OCI-LY7 (cell line): ENCODE data around the gene MCCC1. TPM values are rescaled to one million over a fixed set of nuclear protein-coding genes. Genes with fewer than 3 reads are reported as not detected.
A peak's percentile ranks its signal among the peaks of the same experiment; 100 is the strongest.

ENCODE experiments used
- BruUV-seq: library from RNA; stranded (reverse); fragments of 400-500 nt; replicated peaks from 2 replicates; lab custom pipeline; 2021; lab: Mats Ljungman, UMichigan
- CTCF ChIA-PET: fragments of 300-600 bp; sonication (Branson Sonifier 250); formaldehyde crosslinking; loops from one replicate; lab custom pipeline; 2022; ENCODE audit warnings: antibody characterized with exemption; ENCODE audit not compliant: unreplicated experiment; lab: Charles Lee
- POLR2A ChIA-PET: fragments of 300-600 bp; sonication (Branson Sonifier 250); formaldehyde crosslinking; loops from one replicate; lab custom pipeline; 2022; ENCODE audit warnings: antibody characterized with exemption; lab: Charles Lee
- DNase-seq: peaks from one replicate; pipeline ENCODE4 v3.0.0-alpha.2; 2015; ENCODE audit warnings: low spot score
- H2AFZ ChIP-seq: fragments of 200-600 bp; sonication (generic), shearing (Covaris generic); 2 replicates; pipeline ENCODE4 v1.6.1; 2014; ENCODE audit warnings: mild to moderate bottlenecking, antibody characterized with exemption, low read length, moderate library complexity
- H3K27ac ChIP-seq: fragments of 200-600 bp; sonication (generic); 2 replicates; pipeline ENCODE4 v1.5.1; 2014; ENCODE audit warnings: mixed run types, low read depth, mild to moderate bottlenecking, moderate library complexity, low read length, inconsistent platforms; ENCODE audit not compliant: poor library complexity, severe bottlenecking
- H3K36me3 ChIP-seq: fragments of 200-600 bp; sonication (generic); 2 replicates; pipeline ENCODE4 v1.6.1; 2014; ENCODE audit warnings: mild to moderate bottlenecking, antibody characterized with exemption, low read length, moderate library complexity, mixed read lengths; ENCODE audit not compliant: insufficient read depth
- H3K4me1 ChIP-seq: fragments of 200-600 bp; sonication (generic); 2 replicates; pipeline ENCODE4 v1.5.1; 2014; ENCODE audit warnings: mild to moderate bottlenecking, low read length; ENCODE audit not compliant: insufficient read depth, poor library complexity, severe bottlenecking
- H3K4me2 ChIP-seq: fragments of 200-600 bp; sonication (generic); 2 replicates; pipeline ENCODE4 v1.6.1; 2014; ENCODE audit warnings: mild to moderate bottlenecking, low read length
- H3K4me3 ChIP-seq: fragments of 200-600 bp; sonication (generic); 2 replicates; pipeline ENCODE4 v1.5.1; 2014; ENCODE audit warnings: mild to moderate bottlenecking, low read depth, low read length; ENCODE audit not compliant: poor library complexity, severe bottlenecking
- H3K79me2 ChIP-seq: fragments of 200-600 bp; sonication (generic); 2 replicates; pipeline ENCODE4 v1.6.1; 2016; ENCODE audit warnings: low read depth, mild to moderate bottlenecking, low read length, moderate library complexity, mixed read lengths; ENCODE audit not compliant: insufficient read depth
- H3K9me2 ChIP-seq: fragments of 200-600 bp; sonication (generic); 2 replicates; pipeline ENCODE4 v1.6.1; 2016; ENCODE audit warnings: mild to moderate bottlenecking, low read length, mixed read lengths; ENCODE audit not compliant: insufficient read depth
- H3K9me3 ChIP-seq: fragments of 200-600 bp; sonication (generic); 2 replicates; pipeline ENCODE4 v1.6.1; 2014; ENCODE audit warnings: mild to moderate bottlenecking, mixed run types, low read length, mixed read lengths
- H4K20me1 ChIP-seq: fragments of 200-600 bp; sonication (generic); 2 replicates; pipeline ENCODE4 v1.6.1; 2014; ENCODE audit warnings: mild to moderate bottlenecking, antibody characterized with exemption, low read length, moderate library complexity, mixed read lengths; ENCODE audit not compliant: insufficient read depth
- EZH2phosphoT487 ChIP-seq: fragments of 200-600 bp; sonication (generic); IDR thresholded peaks from 2 replicates; pipeline ENCODE4 v1.6.1; 2018; ENCODE audit warnings: low read depth, borderline replicate concordance, mild to moderate bottlenecking, mixed run types, antibody characterized with exemption, low read length, moderate library complexity, mixed read lengths
- intact Hi-C: fragments of 100-400 bp; cut with micrococcal nuclease; formaldehyde crosslinking; loops from one replicate; pipeline ENCODE4 v1.10.0; 2022; ENCODE audit not compliant: unreplicated experiment
- total RNA-seq, 2 experiments: library from RNA; depleted of rRNA in 1 of 2; stranded (reverse); fragments of >200 nt in 1 of 2; shearing (Covaris generic) in 1 of 2; gene quantifications; 2 replicates each; pipeline ENCODE4 v1.2.3, GENCODE V29; 2014 to 2022
- TF ChIP-seq, protein P1 (sequence below): fragments of 200-600 bp; sonication (generic); conservative IDR thresholded peaks from 2 replicates; pipeline ENCODE4 v1.5.1; 2014; ENCODE audit warnings: mild to moderate bottlenecking, antibody characterized with exemption, low read length, moderate library complexity, mixed read lengths

MCCC1 gene
- total RNA-seq, 2 experiments from 2014 or later: 29.9 to 57.5 TPM

GRCh38 chr3:183129243-183129642, 29.9 kb upstream of the MCCC1 start:
- no peaks in the 10 kb centered on the region for H3K36me3 ChIP-seq
- H4K20me1 ChIP-seq: no peaks in the 10 kb centered on the region
- no peak overlapping the region for H2AFZ ChIP-seq
- H3K27ac ChIP-seq: no peak overlapping the region
- ChIA-PET CTCF (no interaction called here), POLR2A (interaction anchor here (1.1 to 1.2 kb wide), 2 partner anchors 13 to 54 kb away, joined by 3 read pairs; no protein-coding TSS in a partner anchor)
- no peak overlapping the region for H3K4me2 ChIP-seq
- no peak overlapping the region for H3K4me3 ChIP-seq
- H3K9me2 ChIP-seq: no peaks in the 10 kb centered on the region
- intact Hi-C loops: loop anchor here (10.0 kb wide), 1 partner anchor 756 kb away; the partner anchor contains the start of gene PARL
- TF ChIP-seq, protein P1, sequence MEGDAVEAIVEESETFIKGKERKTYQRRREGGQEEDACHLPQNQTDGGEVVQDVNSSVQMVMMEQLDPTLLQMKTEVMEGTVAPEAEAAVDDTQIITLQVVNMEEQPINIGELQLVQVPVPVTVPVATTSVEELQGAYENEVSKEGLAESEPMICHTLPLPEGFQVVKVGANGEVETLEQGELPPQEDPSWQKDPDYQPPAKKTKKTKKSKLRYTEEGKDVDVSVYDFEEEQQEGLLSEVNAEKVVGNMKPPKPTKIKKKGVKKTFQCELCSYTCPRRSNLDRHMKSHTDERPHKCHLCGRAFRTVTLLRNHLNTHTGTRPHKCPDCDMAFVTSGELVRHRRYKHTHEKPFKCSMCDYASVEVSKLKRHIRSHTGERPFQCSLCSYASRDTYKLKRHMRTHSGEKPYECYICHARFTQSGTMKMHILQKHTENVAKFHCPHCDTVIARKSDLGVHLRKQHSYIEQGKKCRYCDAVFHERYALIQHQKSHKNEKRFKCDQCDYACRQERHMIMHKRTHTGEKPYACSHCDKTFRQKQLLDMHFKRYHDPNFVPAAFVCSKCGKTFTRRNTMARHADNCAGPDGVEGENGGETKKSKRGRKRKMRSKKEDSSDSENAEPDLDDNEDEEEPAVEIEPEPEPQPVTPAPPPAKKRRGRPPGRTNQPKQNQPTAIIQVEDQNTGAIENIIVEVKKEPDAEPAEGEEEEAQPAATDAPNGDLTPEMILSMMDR: no peak
- TF ChIP-seq EZH2phosphoT487: no peak
- no peaks in the 10 kb centered on the region for H3K4me1 ChIP-seq
- DNase-seq: peak; percentile 45
- no peaks in the 10 kb centered on the region for H3K79me2 ChIP-seq
- H3K9me3 ChIP-seq: peaks cover 13% of the 10 kb centered on the region; the same call in 1 of the 2 replicates
- BruUV-seq: no TSS peak

DNA sequence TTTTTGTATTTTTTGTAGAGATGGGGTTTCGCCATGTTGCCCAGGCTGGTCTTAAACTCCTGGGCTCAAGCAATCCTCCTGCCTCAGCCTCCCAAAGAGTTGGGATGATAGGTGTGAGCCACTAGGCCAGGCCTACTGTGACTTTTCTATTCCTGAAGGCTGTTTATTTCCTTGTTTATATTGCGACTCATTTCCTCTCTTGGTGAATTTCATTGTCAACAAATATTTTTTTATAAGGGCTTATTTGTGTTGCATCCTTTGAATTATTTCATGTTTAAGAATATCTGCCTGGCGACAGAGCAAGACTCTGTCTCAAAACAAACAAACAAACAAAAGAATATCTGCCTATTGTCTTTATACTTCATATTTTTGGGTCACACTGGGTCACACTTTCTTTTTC, 29.4 kb upstream of the MCCC1 start:
- CTCF ChIA-PET: no interaction called here
- TF ChIP-seq EZH2phosphoT487: no peak
- TF ChIP-seq, protein P1: no peak
- Histone ChIP-seq H3K9me2 (no peaks in the 10 kb centered on the region), H2AFZ (no peak overlapping the region), H3K79me2 (no peaks in the 10 kb centered on the region), H3K4me3 (no peak overlapping the region), H3K4me1 (no peaks in the 10 kb centered on the region), H3K9me3 (peaks cover 13% of the 10 kb centered on the region; the same call in 1 of the 2 replicates), H3K36me3 (no peaks in the 10 kb centered on the region), H4K20me1 (no peaks in the 10 kb centered on the region), H3K27ac (no peak overlapping the region), H3K4me2 (no peak overlapping the region)
- intact Hi-C loops: loop anchor here (10.0 kb wide), 1 partner anchor 756 kb away; the partner anchor contains the start of gene PARL
- no TSS peak for BruUV-seq
- no peak for DNase-seq
- POLR2A ChIA-PET: interaction anchor here (1.1 to 1.2 kb wide), 2 partner anchors 12 to 55 kb away, joined by 3 read pairs; no protein-coding TSS in a partner anchor

DNA sequence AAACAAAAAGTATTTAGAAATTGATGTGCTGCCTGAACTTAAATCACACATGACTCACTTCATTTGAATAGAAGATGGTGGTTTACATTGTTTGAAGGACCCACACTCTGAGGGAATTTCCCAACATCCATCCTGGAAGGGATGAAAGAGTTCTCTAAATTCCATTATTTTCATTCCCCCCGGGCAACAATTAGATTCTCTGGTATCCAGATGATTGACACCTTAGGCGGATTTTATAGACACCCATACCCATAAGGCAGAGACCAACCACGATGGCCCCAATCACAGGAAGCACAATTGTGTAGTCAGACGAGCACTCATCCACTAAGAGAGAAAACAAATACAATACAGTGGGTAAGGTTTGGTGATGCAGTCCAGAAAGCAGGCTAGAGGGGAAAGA, 24.6 kb upstream of the MCCC1 start:
- TF ChIP-seq EZH2phosphoT487: no peak
- ChIA-PET CTCF (interaction anchor here (1.2 to 1.8 kb wide), 2 partner anchors 61 to 258 kb away, joined by 4 to 10 read pairs; no protein-coding TSS in a partner anchor), POLR2A (interaction anchor here (0.6 to 1.7 kb wide), 5 partner anchors 8 to 408 kb away, joined by 3 to 6 read pairs (median 3); no protein-coding TSS in a partner anchor)
- Histone ChIP-seq H2AFZ (no peak overlapping the region), H4K20me1 (no peaks in the 10 kb centered on the region), H3K27ac (no peak overlapping the region), H3K9me3 (peaks cover 5% of the 10 kb centered on the region; the same call in 1 of the 2 replicates), H3K4me2 (no peak overlapping the region), H3K36me3 (no peaks in the 10 kb centered on the region), H3K4me1 (no peaks in the 10 kb centered on the region), H3K4me3 (no peak overlapping the region), H3K79me2 (no peaks in the 10 kb centered on the region), H3K9me2 (no peaks in the 10 kb centered on the region)
- DNase-seq: no peak
- no TSS peak for BruUV-seq
- intact Hi-C loops: loop anchor here (5.0 to 10.0 kb wide), 3 partner anchors 38 to 761 kb away; partner anchors contain the start of genes LAMP3 and PARL
